ENCODE measurements around the gene CST3.

CST3 gene

DNA sequence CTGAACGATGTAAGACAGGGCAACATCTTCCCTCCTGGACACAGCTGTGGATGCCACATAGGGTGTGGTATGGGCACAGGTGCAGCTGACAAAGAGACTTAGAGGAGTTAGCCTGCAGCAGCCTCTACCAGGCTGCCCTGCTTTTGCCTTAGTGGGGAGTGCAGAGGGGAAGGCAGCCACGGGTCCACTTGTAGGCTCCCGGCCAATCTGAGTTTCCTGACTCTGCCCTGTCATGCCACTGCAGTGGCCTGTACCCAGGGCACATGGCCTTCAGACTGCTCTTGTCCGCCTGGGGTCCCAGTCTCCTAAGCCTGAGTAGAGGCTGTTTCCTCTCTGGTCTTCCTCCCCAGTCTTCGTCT lies 52.3 kb downstream of the CST3 start:
- TF ChIP-seq SIN3A (IDR thresholded peaks at IDR 0.05; ENCODE audit: borderline replicate concordance, insufficient read depth, low read length) = no peak
- no peak for TF ChIP-seq TAF1 (IDR thresholded peaks at IDR 0.05; ENCODE audit: borderline replicate concordance, insufficient read depth, low read length)
- no peak for TF ChIP-seq POLR2AphosphoS5 (IDR thresholded peaks at IDR 0.05; ENCODE audit: low read depth, low read length)
- no peak for TF ChIP-seq FOXP2 (optimal IDR thresholded peaks at IDR 0.05; ENCODE audit: borderline replicate concordance, extremely low read depth, extremely low read length, insufficient read depth)
- no peak for TF ChIP-seq REST (IDR thresholded peaks at IDR 0.05; ENCODE audit: insufficient read depth in 1 of 2, low read depth in 2 of 2, low read length in 2 of 2)

GRCh38 chr20:23584434-23585199 lies 53.1 kb downstream of the CST3 start:
- TF ChIP-seq FOXP2 (optimal IDR thresholded peaks at IDR 0.05; ENCODE audit: borderline replicate concordance, extremely low read depth, extremely low read length, insufficient read depth) = no peak
- no peak for TF ChIP-seq SIN3A (IDR thresholded peaks at IDR 0.05; ENCODE audit: borderline replicate concordance, insufficient read depth, low read length)
- no peak for TF ChIP-seq TAF1 (IDR thresholded peaks at IDR 0.05; ENCODE audit: borderline replicate concordance, insufficient read depth, low read length)
- no peak for TF ChIP-seq POLR2AphosphoS5 (IDR thresholded peaks at IDR 0.05; ENCODE audit: low read depth, low read length)
- TF ChIP-seq REST (IDR thresholded peaks at IDR 0.05; ENCODE audit: insufficient read depth in 1 of 2, low read depth in 2 of 2, low read length in 2 of 2) = no peak

All from PFSK-1 (cell line).